ENCODE measurements around the gene SMIM14. TPM values are rescaled to one million over a fixed set of nuclear protein-coding genes. Genes with fewer than 3 reads are reported as not detected.
A peak's percentile ranks its signal among the peaks of the same experiment; 100 is the strongest.
"Not testable (repeated sequence)": the region's sequence is repeated elsewhere in the genome, so short reads cannot be mapped to it uniquely, and the experiment has no call there.

Gene SMIM14
- total RNA-seq, 1 experiment from 2014 or later: 26.5 TPM

- no peak for DNase-seq (ENCODE audit: low spot score)
Observed at GRCh38 chr4:39648213-39648612, 9.5 kb upstream of the SMIM14 start.

GRCh38 chr4:39642885-39643552 lies 4.4 kb upstream of the SMIM14 start:
- no peak for DNase-seq (ENCODE audit: low spot score)

GRCh38 chr4:39641451-39641850 lies 2.8 kb upstream of the SMIM14 start:
- DNase-seq (ENCODE audit: low spot score): no peak

- DNase-seq (ENCODE audit: low spot score): peak; percentile 47
Observed at GRCh38 chr4:39637586-39638353, 895 bp downstream of the SMIM14 start.

- no peak for DNase-seq (ENCODE audit: low spot score)
Observed at GRCh38 chr4:39637221-39637585, 1.5 kb downstream of the SMIM14 start.

- peak; percentile 32 for DNase-seq (ENCODE audit: low spot score)
Observed at GRCh38 chr4:39636531-39637184, 2.0 kb downstream of the SMIM14 start.

- DNase-seq (ENCODE audit: low spot score): no peak
Observed at GRCh38 chr4:39635023-39635422, 3.6 kb downstream of the SMIM14 start.

GRCh38 chr4:39631700-39632079 lies 7.0 kb downstream of the SMIM14 start:
- DNase-seq (ENCODE audit: low spot score): no peak

- no peak for DNase-seq (ENCODE audit: low spot score)
Observed at GRCh38 chr4:39627413-39627812, 11.3 kb downstream of the SMIM14 start.

- no peak for DNase-seq (ENCODE audit: low spot score)
Observed at GRCh38 chr4:39626913-39627312, 11.8 kb downstream of the SMIM14 start.

GRCh38 chr4:39626261-39626660 lies 12.4 kb downstream of the SMIM14 start:
- no peak for DNase-seq (ENCODE audit: low spot score)

GRCh38 chr4:39621582-39621981 lies 17.1 kb downstream of the SMIM14 start:
- DNase-seq (ENCODE audit: low spot score): peak; percentile 79

- no peak for DNase-seq (ENCODE audit: low spot score)
Observed at GRCh38 chr4:39620551-39621313, 17.9 kb downstream of the SMIM14 start.

GRCh38 chr4:39617534-39617933 lies 21.1 kb downstream of the SMIM14 start:
- DNase-seq (ENCODE audit: low spot score): no peak

GRCh38 chr4:39616651-39617050 lies 22.0 kb downstream of the SMIM14 start:
- DNase-seq (ENCODE audit: low spot score): peak; percentile 50

- not testable (repeated sequence) for DNase-seq (ENCODE audit: low spot score)
Observed at GRCh38 chr4:39616112-39616511, 22.6 kb downstream of the SMIM14 start.

- DNase-seq (ENCODE audit: low spot score): peak; percentile 83
Observed at GRCh38 chr4:39614487-39615162, 24.0 kb downstream of the SMIM14 start.

- DNase-seq (ENCODE audit: low spot score): peak; percentile 22
Observed at GRCh38 chr4:39613093-39613656, 25.5 kb downstream of the SMIM14 start.

GRCh38 chr4:39609454-39609931 lies 29.2 kb downstream of the SMIM14 start:
- DNase-seq (ENCODE audit: low spot score): no peak

- DNase-seq (ENCODE audit: low spot score): no peak
Observed at GRCh38 chr4:39608451-39608850, 30.2 kb downstream of the SMIM14 start.

- no peak for DNase-seq (ENCODE audit: low spot score)
Observed at GRCh38 chr4:39606747-39607146, 31.9 kb downstream of the SMIM14 start.
